ENCODE measurements around the gene LAMC3. TPM values are rescaled to one million over a fixed set of nuclear protein-coding genes. Genes with fewer than 3 reads are reported as not detected.

LAMC3 gene
- total RNA-seq, 1 donor from 2014 or later = 30.1 TPM

- TF ChIP-seq, protein P1, sequence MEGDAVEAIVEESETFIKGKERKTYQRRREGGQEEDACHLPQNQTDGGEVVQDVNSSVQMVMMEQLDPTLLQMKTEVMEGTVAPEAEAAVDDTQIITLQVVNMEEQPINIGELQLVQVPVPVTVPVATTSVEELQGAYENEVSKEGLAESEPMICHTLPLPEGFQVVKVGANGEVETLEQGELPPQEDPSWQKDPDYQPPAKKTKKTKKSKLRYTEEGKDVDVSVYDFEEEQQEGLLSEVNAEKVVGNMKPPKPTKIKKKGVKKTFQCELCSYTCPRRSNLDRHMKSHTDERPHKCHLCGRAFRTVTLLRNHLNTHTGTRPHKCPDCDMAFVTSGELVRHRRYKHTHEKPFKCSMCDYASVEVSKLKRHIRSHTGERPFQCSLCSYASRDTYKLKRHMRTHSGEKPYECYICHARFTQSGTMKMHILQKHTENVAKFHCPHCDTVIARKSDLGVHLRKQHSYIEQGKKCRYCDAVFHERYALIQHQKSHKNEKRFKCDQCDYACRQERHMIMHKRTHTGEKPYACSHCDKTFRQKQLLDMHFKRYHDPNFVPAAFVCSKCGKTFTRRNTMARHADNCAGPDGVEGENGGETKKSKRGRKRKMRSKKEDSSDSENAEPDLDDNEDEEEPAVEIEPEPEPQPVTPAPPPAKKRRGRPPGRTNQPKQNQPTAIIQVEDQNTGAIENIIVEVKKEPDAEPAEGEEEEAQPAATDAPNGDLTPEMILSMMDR (IDR thresholded peaks at IDR 0.05; ENCODE audit: unreplicated experiment) = no peak
- Mint-ChIP-seq H3K4me3 (ENCODE audit: unreplicated experiment) (no peak overlapping the region), H3K27ac (ENCODE audit: unreplicated experiment) (no peak overlapping the region), H3K9me3 (ENCODE audit: unreplicated experiment) (peaks cover 5% of the 10 kb centered on the region), H3K27me3 (ENCODE audit: unreplicated experiment) (peaks cover 4% of the 10 kb centered on the region), H3K36me3 (ENCODE audit: low read depth, unreplicated experiment) (peaks cover 4% of the 10 kb centered on the region), H3K4me1 (ENCODE audit: unreplicated experiment) (no peaks in the 10 kb centered on the region)
- DNase-seq (ENCODE audit: low spot score) = no peak
Measured at GRCh38 chr9:130962418-130963316, 46.3 kb upstream of the LAMC3 start.

DNA sequence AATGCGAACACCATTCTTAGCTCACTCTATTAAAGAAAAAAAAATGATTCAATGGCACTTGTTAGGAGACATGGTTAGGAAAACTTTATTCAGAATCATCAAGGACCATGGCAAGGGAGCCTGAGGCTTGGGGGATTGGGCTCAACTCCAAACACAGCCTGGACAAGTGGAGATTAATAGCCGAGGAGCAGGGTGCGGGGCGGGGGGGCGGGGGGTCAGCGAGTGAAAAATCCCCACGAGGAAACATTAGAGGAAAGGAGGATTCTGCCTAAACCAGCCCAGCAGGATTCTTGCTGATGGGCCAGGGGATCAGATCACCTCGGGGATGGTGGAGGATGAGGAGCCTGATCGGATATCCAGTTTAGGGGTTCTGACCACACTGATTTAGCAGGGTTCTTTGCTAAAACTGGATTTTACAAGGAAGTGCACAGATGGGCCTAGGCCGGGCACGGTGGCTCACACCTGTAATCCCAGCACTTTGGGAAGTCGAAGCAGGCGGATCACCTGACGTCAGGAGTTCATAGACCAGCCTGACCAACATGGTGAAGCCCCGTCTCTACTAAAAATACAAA is 45.6 kb upstream of the LAMC3 start:
- TF ChIP-seq, protein P1 (IDR thresholded peaks at IDR 0.05; ENCODE audit: unreplicated experiment) = no peak
- no peak overlapping the region for H3K27ac Mint-ChIP-seq (ENCODE audit: unreplicated experiment)
- H3K27me3 Mint-ChIP-seq (ENCODE audit: unreplicated experiment) = peaks cover 4% of the 10 kb centered on the region
- DNase-seq (ENCODE audit: low spot score) = no peak
- H3K36me3 Mint-ChIP-seq (ENCODE audit: low read depth, unreplicated experiment) = peaks cover 4% of the 10 kb centered on the region
- H3K4me1 Mint-ChIP-seq (ENCODE audit: unreplicated experiment) = no peaks in the 10 kb centered on the region
- H3K9me3 Mint-ChIP-seq (ENCODE audit: unreplicated experiment) = peaks cover 5% of the 10 kb centered on the region
- no peak overlapping the region for H3K4me3 Mint-ChIP-seq (ENCODE audit: unreplicated experiment)

- peaks cover 4% of the 10 kb centered on the region for H3K27me3 Mint-ChIP-seq (ENCODE audit: unreplicated experiment)
- no peaks in the 10 kb centered on the region for H3K4me1 Mint-ChIP-seq (ENCODE audit: unreplicated experiment)
- H3K9me3 Mint-ChIP-seq (ENCODE audit: unreplicated experiment) = peaks cover under 1% of the 10 kb centered on the region
- H3K36me3 Mint-ChIP-seq (ENCODE audit: low read depth, unreplicated experiment) = peaks cover 1% of the 10 kb centered on the region
- DNase-seq (ENCODE audit: low spot score) = no peak
- H3K4me3 Mint-ChIP-seq (ENCODE audit: unreplicated experiment) = no peak overlapping the region
- TF ChIP-seq, protein P1 (IDR thresholded peaks at IDR 0.05; ENCODE audit: unreplicated experiment) = no peak
- H3K27ac Mint-ChIP-seq (ENCODE audit: unreplicated experiment) = no peak overlapping the region
Measured at GRCh38 chr9:130963916-130964315, 45.1 kb upstream of the LAMC3 start.

GRCh38 chr9:130965680-130966079 is 43.3 kb upstream of the LAMC3 start:
- Mint-ChIP-seq H3K4me1 (ENCODE audit: unreplicated experiment) (peaks cover 3% of the 10 kb centered on the region), H3K27me3 (ENCODE audit: unreplicated experiment) (peaks cover 2% of the 10 kb centered on the region), H3K9me3 (ENCODE audit: unreplicated experiment) (no peaks in the 10 kb centered on the region), H3K4me3 (ENCODE audit: unreplicated experiment) (no peak overlapping the region), H3K27ac (ENCODE audit: unreplicated experiment) (no peak overlapping the region), H3K36me3 (ENCODE audit: low read depth, unreplicated experiment) (no peaks in the 10 kb centered on the region)
- TF ChIP-seq, protein P1 (IDR thresholded peaks at IDR 0.05; ENCODE audit: unreplicated experiment) = no peak
- DNase-seq (ENCODE audit: low spot score) = no peak

DNA sequence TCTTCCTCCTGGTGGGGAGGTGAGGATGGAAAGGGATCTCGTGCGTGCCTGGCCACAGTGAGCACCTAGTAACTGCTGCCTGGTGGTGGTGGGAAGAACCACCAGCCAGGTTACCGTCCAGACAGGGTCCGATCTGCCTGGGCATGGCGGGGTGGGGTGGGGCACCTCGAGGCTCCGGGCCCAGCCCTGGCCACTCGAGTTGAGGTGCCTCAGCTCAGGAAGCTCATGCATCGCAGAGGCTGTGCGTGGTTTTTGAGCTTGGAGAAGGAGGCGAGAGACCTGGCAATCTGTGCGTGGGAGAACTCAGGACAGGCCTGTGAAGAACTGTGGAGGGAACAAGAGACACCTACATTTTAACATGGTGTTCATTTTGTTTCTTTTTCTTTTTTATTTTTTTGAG is 38.9 kb upstream of the LAMC3 start:
- DNase-seq (ENCODE audit: low spot score) = no peak
- H3K27me3 Mint-ChIP-seq (ENCODE audit: unreplicated experiment) = peaks cover 4% of the 10 kb centered on the region
- no peak overlapping the region for H3K4me3 Mint-ChIP-seq (ENCODE audit: unreplicated experiment)
- H3K36me3 Mint-ChIP-seq (ENCODE audit: low read depth, unreplicated experiment) = peaks cover 5% of the 10 kb centered on the region
- no peak overlapping the region for H3K27ac Mint-ChIP-seq (ENCODE audit: unreplicated experiment)
- TF ChIP-seq, protein P1 (IDR thresholded peaks at IDR 0.05; ENCODE audit: unreplicated experiment) = no peak
- no peaks in the 10 kb centered on the region for H3K9me3 Mint-ChIP-seq (ENCODE audit: unreplicated experiment)
- peaks cover 10% of the 10 kb centered on the region for H3K4me1 Mint-ChIP-seq (ENCODE audit: unreplicated experiment)
